GM12872 (cell line): ENCODE data around the gene ADAM23.

ENCODE experiments used
- CTCF ChIP-seq: IDR thresholded peaks from 3 replicates; pipeline ENCODE4 v1.5.1; 2011; ENCODE audit warnings: low read depth, mild to moderate bottlenecking, low read length, moderate library complexity; ENCODE audit not compliant: insufficient read depth

Gene ADAM23

GRCh38 chr2:206615417-206616089 lies 172.2 kb downstream of the ADAM23 start:
- TF ChIP-seq CTCF, result no peak

- no peak for TF ChIP-seq CTCF
Measured at GRCh38 chr2:206616151-206616550, 172.8 kb downstream of the ADAM23 start.

- TF ChIP-seq CTCF, result no peak
Measured at GRCh38 chr2:206619011-206619410, 175.7 kb downstream of the ADAM23 start.

- no peak for TF ChIP-seq CTCF
Measured at GRCh38 chr2:206626108-206626507, 182.8 kb downstream of the ADAM23 start.

GRCh38 chr2:206627632-206628031 lies 184.3 kb downstream of the ADAM23 start:
- TF ChIP-seq CTCF, result no peak

- no peak for TF ChIP-seq CTCF
Measured at GRCh38 chr2:206631340-206631739, 188.0 kb downstream of the ADAM23 start.

GRCh38 chr2:206635015-206635414 lies 191.7 kb downstream of the ADAM23 start:
- TF ChIP-seq CTCF, result no peak
